Lung (tissue), 12 donors: ENCODE results near the gene SLC44A4. TPM values are rescaled to one million over a fixed set of nuclear protein-coding genes. Genes with fewer than 3 reads are reported as not detected.
"Not testable (repeated sequence)": the region's sequence is repeated elsewhere in the genome, so short reads cannot be mapped to it uniquely, and the experiment has no call there.

Source experiments
- ATAC-seq: fragments of 200-7000 bp; cut with Tn5 transposase; one replicate; pipeline ENCODE4 v1.9.1; 2020; ENCODE audit warnings: moderate number of reproducible peaks; ENCODE audit not compliant: insufficient read depth, low FRiP score
- DNase-seq, 3 donors: peaks; one replicate each; pipeline ENCODE4 v3.0.0-alpha.2; 2013 to 2017
- H3K27ac ChIP-seq, 2 donors: one replicate each; pipeline ENCODE4 v1.5.1; 2013; ENCODE audit warnings: mild to moderate bottlenecking in 2 of 2, moderate library complexity in 2 of 2, control low read depth in 1 of 2, inconsistent platforms in 1 of 2, low read depth in 1 of 2, low read length in 1 of 2
- H3K27me3 ChIP-seq, 3 donors: one replicate each; pipeline ENCODE4 v1.5.1; 2013; ENCODE audit warnings: low read length in 2 of 3; ENCODE audit not compliant: control insufficient read depth in 3 of 3, insufficient read depth in 3 of 3
- H3K36me3 ChIP-seq, 4 donors: one replicate each; pipeline ENCODE4 v1.5.1; 2013; ENCODE audit warnings: low read length in 4 of 4, mild to moderate bottlenecking in 1 of 4, moderate library complexity in 1 of 4; ENCODE audit not compliant: control insufficient read depth in 4 of 4, insufficient read depth in 4 of 4
- H3K4me1 ChIP-seq, 5 donors: one replicate each; pipeline ENCODE4 v1.5.1; 2013; ENCODE audit warnings: low read length in 5 of 5, mild to moderate bottlenecking in 2 of 5, moderate library complexity in 1 of 5; ENCODE audit not compliant: control insufficient read depth in 5 of 5, insufficient read depth in 5 of 5
- H3K4me3 ChIP-seq: one replicate; pipeline ENCODE4 v1.5.1; 2013; ENCODE audit warnings: mild to moderate bottlenecking, control low read depth, moderate library complexity
- H3K9ac ChIP-seq, 2 donors: one replicate each; pipeline ENCODE4 v1.5.1; 2013; ENCODE audit warnings: low read length in 2 of 2, control low read depth in 1 of 2; ENCODE audit not compliant: insufficient read depth in 1 of 2
- H3K9me3 ChIP-seq, 4 donors: one replicate each; pipeline ENCODE4 v1.5.1; 2013; ENCODE audit warnings: low read length in 3 of 4, mild to moderate bottlenecking in 1 of 4, moderate library complexity in 1 of 4; ENCODE audit not compliant: control insufficient read depth in 4 of 4, insufficient read depth in 3 of 4
- CTCF ChIP-seq: IDR thresholded peaks from 2 replicates; pipeline ENCODE4 v1.5.1; 2012; ENCODE audit warnings: mild to moderate bottlenecking; ENCODE audit errors: control extremely low read depth, extremely low read depth
- WGBS, 2 donors: extraction: QIAGEN DNeasy Blood & Tissue Kit; methylation state at CpG; one replicate each; pipeline ENCODE4 v1.1.7; 2013; 5-methylcytosine and 5-hydroxymethylcytosine counted together
- polyA plus RNA-seq, 2 donors: library from polyadenylated mRNA; stranded (reverse); fragments of 200-250 nt; gene quantifications; one replicate each; pipeline ENCODE4 v1.2.1, GENCODE V29; 2013
- total RNA-seq, 2 donors: library from RNA; depleted of rRNA in 1 of 2; stranded (reverse); fragments of >200 nt in 1 of 2; gene quantifications; one replicate each; pipeline ENCODE4 v1.2.1, GENCODE V29; 2014 to 2021
- donor health status: control.
- donor health status: control.
- donor health status: Bipolar disorder and iron deficiency.
- donor health status: healthy.
- donor health status: DM: yes; HTN: yes; CAD: no.

The SLC44A4 gene
- total and polyA plus RNA-seq, 4 donors: 22.2 to 121 (median 49.7) TPM

DNA sequence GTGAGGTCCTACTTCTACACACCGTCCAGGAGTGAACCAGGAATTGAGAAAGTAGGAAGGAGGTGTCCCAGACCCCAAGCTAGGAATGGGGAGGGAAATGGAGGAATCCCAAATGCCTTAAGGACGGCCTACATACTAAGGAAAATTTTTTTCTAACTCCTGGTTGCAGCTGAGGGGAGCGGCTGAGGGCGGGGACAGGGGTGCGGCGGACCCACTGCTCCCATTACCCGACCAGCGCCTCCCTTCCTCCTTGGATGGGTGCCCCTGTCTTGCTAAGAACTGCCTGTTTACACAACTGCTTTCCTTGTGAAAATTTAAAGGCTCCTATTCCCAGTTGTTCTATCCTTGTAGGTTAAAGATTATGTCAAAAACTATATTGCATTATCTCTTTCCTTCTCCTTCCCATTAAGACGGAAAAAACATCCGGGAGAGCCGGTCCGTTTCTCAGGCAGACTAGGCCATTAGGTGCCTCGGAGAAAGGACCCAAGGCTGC is 52.0 kb downstream of the SLC44A4 start:
- Histone ChIP-seq H3K27ac (peak overlapping the region; percentile 91 to 99), H3K9me3 (no peaks in the 10 kb centered on the region), H3K9ac (peak overlapping the region; percentile 52 to 79), H3K27me3 (no peaks in the 10 kb centered on the region), H3K4me3 (peak overlapping the region; percentile 2), H3K36me3 (no peaks in the 10 kb centered on the region), H3K4me1 (peaks cover 0 to 28% (median 7%) of the 10 kb centered on the region in 5 donors)
- DNase-seq: peak in 2 of 3 donors; percentile 86 to 93
- WGBS, 2 donors: 0 to 1% methylated on average over 13 of the region's 13 CpGs
- peak; percentile 35 for ATAC-seq
- no peak for TF ChIP-seq CTCF

GRCh38 chr6:31825553-31825952 is 53.2 kb downstream of the SLC44A4 start:
- 57 to 72% methylated on average over 4 of the region's 4 CpGs for WGBS, 2 donors
- H3K4me3 ChIP-seq: no peak overlapping the region

DNA sequence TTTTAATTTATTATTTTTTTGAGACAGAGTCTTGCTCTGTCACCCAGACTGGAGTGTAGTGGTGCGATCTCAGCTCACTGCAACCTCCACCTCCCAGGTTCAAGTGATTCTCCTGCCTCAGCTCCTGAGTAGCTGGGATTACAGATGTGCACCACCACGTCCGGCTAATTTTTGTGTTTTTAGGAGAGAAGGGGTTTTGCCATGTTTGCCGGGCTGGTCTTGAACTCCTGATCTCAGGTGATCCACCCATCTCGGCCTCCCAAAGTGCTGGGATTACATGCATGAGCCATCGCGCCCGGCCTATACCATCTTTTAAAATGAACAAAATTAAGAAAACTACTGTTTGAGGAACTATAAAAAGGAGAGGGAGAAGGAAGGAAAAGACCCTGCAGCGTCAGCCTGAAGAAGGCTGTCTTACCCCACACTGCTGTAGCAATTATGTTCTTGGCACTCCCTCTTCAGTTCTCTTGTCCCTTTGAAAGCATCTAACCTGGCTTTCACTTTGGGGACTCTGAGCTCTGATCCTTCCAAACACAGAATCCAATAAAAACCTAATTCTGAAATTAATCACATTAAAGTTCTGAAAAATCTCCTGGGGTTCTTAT is 55.1 kb downstream of the SLC44A4 start:
- 61 to 77% methylated on average over 9 of the region's 9 CpGs for WGBS, 2 donors
- H3K36me3 ChIP-seq, H3K9ac ChIP-seq, ATAC-seq, DNase-seq, H3K4me3 ChIP-seq, H3K27me3 ChIP-seq, H3K9me3 ChIP-seq: not testable (repeated sequence)
- H3K27ac ChIP-seq: peak overlapping the region in 1 of 2 donors; percentile 62
- H3K4me1 ChIP-seq: peaks cover 5 to 28% (median 9%) of the 10 kb centered on the region in 5 donors

More at GRCh38 chr6:31825553-31825952, 53.2 kb downstream of the SLC44A4 start:
- Histone ChIP-seq H3K9ac (no peak overlapping the region), H3K27me3 (no peaks in the 10 kb centered on the region), H3K4me1 (peaks cover 2 to 28% (median 9%) of the 10 kb centered on the region in 5 donors), H3K9me3 (no peaks in the 10 kb centered on the region), H3K27ac (peak overlapping the region in 1 of 2 donors; percentile 76), H3K36me3 (no peaks in the 10 kb centered on the region)
- ATAC-seq: no peak
- no peak for TF ChIP-seq CTCF
- DNase-seq: no peak

- Histone ChIP-seq H3K27ac (peak overlapping the region; percentile 92 to 98), H3K9me3 (no peaks in the 10 kb centered on the region), H3K4me1 (peaks cover 6 to 34% (median 9%) of the 10 kb centered on the region in 5 donors), H3K9ac (peak overlapping the region; percentile 60 to 94), H3K27me3 (no peaks in the 10 kb centered on the region), H3K4me3 (peak overlapping the region; percentile 12), H3K36me3 (no peaks in the 10 kb centered on the region)
- 1 to 4% methylated on average over 22 to 25 of the region's 25 CpGs for WGBS, 2 donors
- TF ChIP-seq CTCF: no peak
- DNase-seq: peak; percentile 78 to 81 (median 81)
- ATAC-seq: peak; percentile 60
Measured at GRCh38 chr6:31822036-31822821, 56.6 kb downstream of the SLC44A4 start.
